ENCODE results near the gene GARNL3.
A peak's percentile ranks its signal among the peaks of the same experiment; 100 is the strongest.

The GARNL3 gene

DNA sequence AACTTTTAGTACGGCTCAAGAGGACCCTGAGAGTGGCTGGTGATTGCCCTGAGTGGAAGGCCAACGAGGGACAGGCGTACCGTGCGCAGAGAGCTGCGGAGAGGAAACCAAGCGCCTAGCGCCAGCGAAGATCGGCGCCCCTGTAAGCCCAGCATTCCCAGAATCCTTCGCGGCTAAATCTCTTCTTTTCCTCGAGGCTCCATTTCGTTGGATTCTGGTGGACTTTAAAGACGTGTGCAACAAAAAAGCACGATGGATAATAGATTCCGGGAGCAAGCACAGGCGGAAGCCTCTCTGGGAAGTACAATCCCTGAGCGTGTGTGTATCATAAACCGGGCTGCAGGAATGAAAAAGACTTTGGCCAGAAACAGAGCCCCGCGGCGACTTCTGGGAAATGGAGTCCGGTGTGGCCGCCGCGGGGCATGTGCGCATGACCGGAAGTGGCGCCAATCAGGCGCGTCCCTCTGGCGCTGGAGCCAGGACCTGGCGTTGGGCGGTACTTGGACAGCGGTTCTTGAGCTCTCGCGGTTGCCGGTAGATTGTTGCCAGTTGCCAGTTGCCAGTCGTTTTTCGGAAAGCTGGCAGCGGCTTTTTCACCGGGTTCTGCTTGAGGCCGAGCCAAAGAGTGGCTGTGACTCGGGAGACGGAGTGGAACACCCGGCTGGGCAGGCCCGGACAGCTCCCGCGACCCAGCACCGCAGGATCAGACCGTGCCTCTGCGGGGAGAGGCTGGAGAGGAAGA, 159.5 kb downstream of the GARNL3 start, which contains the start of gene ZNF79:
Gene ZNF79 (plus strand): TSS at position 449 of the 742 bp plus-strand sequence. CDS start 406 bp downstream, outside the sequence.
- H3K4me3 ChIP-seq (ENCODE audit: low read length), result peak within 1 kb of the TSS; percentile 75
- no peak for TF ChIP-seq ZNF274 (IDR thresholded peaks at IDR 0.05; ENCODE audit: low read depth, low read length)

GRCh38 chr9:127424676-127424999, 160.1 kb downstream of the GARNL3 start:
- H3K4me3 ChIP-seq (ENCODE audit: low read length), result peak overlapping the region; percentile 75

GRCh38 chr9:127426756-127427155, 162.2 kb downstream of the GARNL3 start:
- no peak for TF ChIP-seq ZNF274 (IDR thresholded peaks at IDR 0.05; ENCODE audit: low read depth, low read length)
- no peak overlapping the region for H3K4me3 ChIP-seq (ENCODE audit: low read length)

More at GRCh38 chr9:127424676-127424999, 160.1 kb downstream of the GARNL3 start:
- TF ChIP-seq ZNF274 (IDR thresholded peaks at IDR 0.05; ENCODE audit: low read depth, low read length), result no peak

DNA sequence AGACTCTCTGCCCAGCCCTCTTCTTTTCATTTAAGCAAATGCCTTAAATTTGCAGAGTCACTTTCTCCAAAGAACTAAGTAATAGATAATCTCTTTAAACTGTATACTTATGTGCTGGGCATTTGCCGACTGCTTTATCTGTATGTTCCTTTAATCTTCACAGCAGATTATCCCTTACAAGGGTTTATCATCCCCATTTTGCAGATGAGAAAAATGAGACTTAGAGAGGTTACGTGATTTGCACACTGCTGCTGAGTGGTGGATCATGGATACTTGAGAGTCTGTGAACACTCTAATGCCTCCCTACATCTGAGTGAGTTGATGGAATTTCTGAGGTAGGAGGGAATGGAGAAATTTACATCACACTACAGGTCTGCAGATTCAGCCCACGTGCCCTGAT, 163.8 kb downstream of the GARNL3 start:
- no peak for TF ChIP-seq ZNF274 (IDR thresholded peaks at IDR 0.05; ENCODE audit: low read depth, low read length)
- H3K4me3 ChIP-seq (ENCODE audit: low read length), result no peak overlapping the region

- TF ChIP-seq ZNF274 (IDR thresholded peaks at IDR 0.05; ENCODE audit: low read depth, low read length), result no peak
- H3K4me3 ChIP-seq (ENCODE audit: low read length), result no peak overlapping the region
Observed at GRCh38 chr9:127430415-127430814, 165.8 kb downstream of the GARNL3 start.

DNA sequence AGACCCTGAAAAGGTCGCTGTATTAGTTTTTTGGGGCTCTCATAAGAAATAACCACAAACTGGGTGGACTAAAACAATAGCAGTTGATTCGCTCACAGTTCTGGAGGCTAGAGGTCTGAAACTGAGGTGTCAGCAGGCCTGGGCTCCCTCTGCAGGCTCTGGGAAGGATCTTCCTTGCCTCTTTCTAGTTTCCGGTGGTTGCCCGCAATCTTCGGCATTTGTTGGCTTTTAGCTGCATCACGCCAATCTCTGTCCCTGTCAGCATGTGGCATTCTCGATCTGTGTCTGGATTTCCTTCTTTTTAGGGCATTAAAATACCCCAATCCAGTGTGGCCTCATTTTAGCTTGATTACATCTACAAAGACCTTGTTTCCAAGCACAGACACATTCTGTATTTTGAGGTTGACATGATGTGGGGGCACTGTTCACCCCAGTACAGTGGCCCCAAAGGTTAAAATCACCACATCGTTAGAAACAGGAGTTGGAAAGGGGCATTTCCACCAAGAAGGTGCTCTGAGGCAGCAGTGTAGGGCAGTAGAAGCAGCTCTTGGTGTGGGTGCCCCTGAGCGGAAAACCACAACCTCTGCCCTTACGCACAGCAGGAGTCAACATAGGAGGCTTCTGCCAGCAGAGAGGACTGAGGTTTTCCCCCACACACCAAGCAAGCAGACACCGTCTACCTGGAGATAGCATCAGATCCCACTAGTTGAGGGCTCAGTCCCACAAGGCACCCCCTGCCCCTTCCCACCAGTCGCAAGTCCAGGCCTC, 173.1 kb downstream of the GARNL3 start:
- no peak overlapping the region for H3K4me3 ChIP-seq (ENCODE audit: low read length)
- TF ChIP-seq ZNF274 (IDR thresholded peaks at IDR 0.05; ENCODE audit: low read depth, low read length), result no peak

- TF ChIP-seq ZNF274 (IDR thresholded peaks at IDR 0.05; ENCODE audit: low read depth, low read length), result no peak
- no peak overlapping the region for H3K4me3 ChIP-seq (ENCODE audit: low read length)
Observed at GRCh38 chr9:127438394-127438793, 173.8 kb downstream of the GARNL3 start.

Data from GM08714 (cell line).